K562 treated with DMSO at 1 percent for 4 hours (cell line): ENCODE measurements around the gene G6PC2. TPM values are rescaled to one million over a fixed set of nuclear protein-coding genes. Genes with fewer than 3 reads are reported as not detected.

Experiments used
- total RNA-seq: library from RNA; unstranded; fragments of 300-600 nt; gene quantifications from 2 replicates; pipeline ENCODE4 v1.2.3, GENCODE V29; 2022; ENCODE audit not compliant: insufficient read depth

Gene G6PC2
- total RNA-seq, result not detected in 2 replicates

GRCh38 chr2:168901003-168901402 is at the start of gene G6PC2:
G6PC2 (plus strand) TSS chr2:168901291; CDS start chr2:168901332, 41 bp downstream.

GRCh38 chr2:168890006-168890782 is 10.9 kb upstream of the G6PC2 start, which contains the start of gene SPC25:
SPC25 (minus strand) TSS chr2:168890430; CDS start chr2:168889519, 911 bp downstream.

Other genes with a start within 250 kb of the G6PC2 start
- gene NOSTRIN, start 98.7 kb upstream of the G6PC2 start, total RNA-seq, result 20.8 and 23.1 TPM in 2 replicates
- gene SPC25, start 10.9 kb upstream of the G6PC2 start, total RNA-seq, result 37.3 and 40.0 TPM in 2 replicates
- gene ABCB11, start 130.0 kb downstream of the G6PC2 start, total RNA-seq, result 0.13 and 0.21 TPM in 2 replicates
- gene DHRS9, start 168.3 kb downstream of the G6PC2 start, total RNA-seq, result not detected in 2 replicates